Endothelial cell (in vitro differentiated cells): ENCODE data around the gene GMCL2. TPM values are rescaled to one million over a fixed set of nuclear protein-coding genes. Genes with fewer than 3 reads are reported as not detected.
A peak's percentile ranks its signal among the peaks of the same experiment; 100 is the strongest.

ENCODE experiments used
- DNase-seq: peaks from one replicate; pipeline ENCODE4 v3.0.0; 2021; ENCODE audit warnings: low spot score
- H3K27ac Mint-ChIP-seq: one replicate; pipeline ENCODE4 v1.8.0; 2021; ENCODE audit warnings: mixed read lengths, inconsistent platforms; ENCODE audit not compliant: unreplicated experiment
- H3K27me3 Mint-ChIP-seq: one replicate; pipeline ENCODE4 v1.8.0; 2021; ENCODE audit warnings: mild to moderate bottlenecking, moderate library complexity, mixed read lengths, inconsistent platforms; ENCODE audit not compliant: unreplicated experiment
- H3K36me3 Mint-ChIP-seq: one replicate; pipeline ENCODE4 v1.8.0; 2021; ENCODE audit warnings: mild to moderate bottlenecking, low read depth, mixed read lengths, inconsistent platforms; ENCODE audit not compliant: unreplicated experiment
- H3K4me1 Mint-ChIP-seq: one replicate; pipeline ENCODE4 v1.8.0; 2021; ENCODE audit warnings: mild to moderate bottlenecking, mixed read lengths, inconsistent platforms; ENCODE audit not compliant: unreplicated experiment
- H3K4me3 Mint-ChIP-seq: one replicate; pipeline ENCODE4 v1.8.0; 2021; ENCODE audit warnings: mild to moderate bottlenecking, mixed read lengths, inconsistent platforms; ENCODE audit not compliant: unreplicated experiment
- H3K9me3 Mint-ChIP-seq: one replicate; pipeline ENCODE4 v1.8.0; 2021; ENCODE audit warnings: mixed read lengths, inconsistent platforms; ENCODE audit not compliant: unreplicated experiment
- CTCF ChIP-seq: fragments of 200-600 bp; sonication (generic); IDR thresholded peaks from one replicate; pipeline ENCODE4 v1.5.0; 2021; ENCODE audit warnings: antibody characterized with exemption; ENCODE audit not compliant: unreplicated experiment
- long read RNA-seq: library from polyadenylated mRNA; unstranded; transcript quantifications from one replicate; pipeline ENCODE4 v2.0.0, GENCODE V29; 2020; ENCODE audit not compliant: unreplicated experiment
- total RNA-seq: library from RNA; stranded (reverse); fragmentation: NEBNext Ultra II Directional; extraction: Animal tissue kit (Norgen Biotek cat#: 25700); gene quantifications from one replicate; pipeline ENCODE4 v1.2.1, GENCODE V29; 2021; ENCODE audit not compliant: unreplicated experiment

Gene GMCL2
- not detected for total RNA-seq
- long read RNA-seq: 0 reads

GRCh38 chr5:178187014-178187413 is at the start of gene GMCL2:
GMCL2 (minus strand) TSS chr5:178187371; CDS start chr5:178187299, 72 bp downstream.
- Mint-ChIP-seq H3K4me1 (peaks cover 7% of the 10 kb centered on the region), H3K27me3 (peaks cover 3% of the 10 kb centered on the region), H3K4me3 (no peak within 1 kb of the TSS), H3K27ac (no peak within 1 kb of the TSS), H3K9me3 (no peaks in the 10 kb centered on the region), H3K36me3 (no peaks in the 10 kb centered on the region)
- no peak for DNase-seq
- no peak for TF ChIP-seq CTCF

GRCh38 chr5:178236679-178237078 is 49.5 kb upstream of the GMCL2 start:
- Mint-ChIP-seq H3K4me3 (no peak overlapping the region), H3K4me1 (peaks cover 6% of the 10 kb centered on the region), H3K36me3 (peaks cover 3% of the 10 kb centered on the region), H3K27ac (no peak overlapping the region), H3K9me3 (no peaks in the 10 kb centered on the region), H3K27me3 (peaks cover 6% of the 10 kb centered on the region)
- TF ChIP-seq CTCF: no peak
- DNase-seq: no peak

GRCh38 chr5:178236126-178236525 is 49.0 kb upstream of the GMCL2 start:
- no peak for DNase-seq
- peaks cover 12% of the 10 kb centered on the region for H3K4me1 Mint-ChIP-seq
- H3K9me3 Mint-ChIP-seq: no peaks in the 10 kb centered on the region
- H3K27me3 Mint-ChIP-seq: peaks cover 8% of the 10 kb centered on the region
- no peak overlapping the region for H3K4me3 Mint-ChIP-seq
- no peak for TF ChIP-seq CTCF
- no peak overlapping the region for H3K27ac Mint-ChIP-seq
- H3K36me3 Mint-ChIP-seq: peaks cover 6% of the 10 kb centered on the region

- Mint-ChIP-seq H3K36me3 (peaks cover 11% of the 10 kb centered on the region), H3K9me3 (no peaks in the 10 kb centered on the region), H3K4me3 (no peak overlapping the region), H3K4me1 (peaks cover 16% of the 10 kb centered on the region), H3K27me3 (peaks cover 12% of the 10 kb centered on the region), H3K27ac (no peak overlapping the region)
- no peak for DNase-seq
- no peak for TF ChIP-seq CTCF
These were observed 48.4 kb upstream of the GMCL2 start for GRCh38 chr5:178235588-178235974.

GRCh38 chr5:178234750-178235587 is 47.8 kb upstream of the GMCL2 start:
- Mint-ChIP-seq H3K27ac (no peak overlapping the region), H3K9me3 (no peaks in the 10 kb centered on the region), H3K36me3 (peaks cover 12% of the 10 kb centered on the region), H3K4me1 (peaks cover 16% of the 10 kb centered on the region), H3K27me3 (peaks cover 12% of the 10 kb centered on the region), H3K4me3 (no peak overlapping the region)
- peak; percentile 78 for TF ChIP-seq CTCF
- peak; percentile 85 for DNase-seq
